ENCODE measurements around the gene UTS2B.

The UTS2B gene

GRCh38 chr3:191234216-191234615 is 96.1 kb downstream of the UTS2B start:
- H3K4me3 ChIP-seq (ENCODE audit: low read depth, low read length) = no peak overlapping the region
- TF ChIP-seq CTCF (IDR thresholded peaks at IDR 0.05; ENCODE audit: low read depth, low read length) = no peak

DNA sequence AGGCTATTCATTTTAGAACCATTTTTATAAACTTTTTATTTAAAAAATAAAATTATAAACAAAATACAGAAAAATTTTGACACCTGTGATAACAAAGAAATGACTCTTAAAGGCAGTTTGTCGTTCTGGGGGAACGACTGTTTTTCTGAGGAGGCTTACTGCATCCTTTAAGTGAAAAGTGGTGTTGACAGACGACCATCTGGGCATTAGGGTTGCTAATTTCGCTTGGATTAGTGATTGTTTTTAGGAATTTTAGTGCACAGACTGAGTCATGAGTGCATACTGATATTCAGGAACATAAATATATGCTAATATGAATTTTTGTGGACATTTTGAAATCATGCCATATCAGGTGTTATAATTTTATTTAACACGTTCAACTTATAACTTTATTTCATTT is 102.8 kb downstream of the UTS2B start:
- no peak overlapping the region for H3K4me3 ChIP-seq (ENCODE audit: low read depth, low read length)
- TF ChIP-seq CTCF (IDR thresholded peaks at IDR 0.05; ENCODE audit: low read depth, low read length) = no peak

DNA sequence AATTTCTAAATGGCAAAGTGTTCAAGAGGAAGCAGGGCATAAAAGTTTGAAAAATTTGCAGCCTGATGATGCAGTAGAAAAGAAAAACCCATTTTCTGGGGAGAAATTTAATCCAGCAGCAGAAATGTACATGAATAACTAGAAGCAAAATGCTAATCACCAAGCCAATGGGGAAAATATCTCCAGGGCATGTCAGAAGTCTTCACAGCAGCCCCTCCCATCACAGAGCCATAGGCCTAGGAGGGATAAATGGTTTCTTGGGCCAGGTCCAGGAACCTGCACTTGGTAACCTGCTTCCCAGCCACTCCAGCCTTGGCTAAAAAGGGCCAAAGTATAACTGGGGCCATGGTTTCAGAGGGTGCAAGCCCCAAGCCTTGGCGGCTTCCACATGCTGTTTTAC is 108.7 kb downstream of the UTS2B start:
- TF ChIP-seq CTCF (IDR thresholded peaks at IDR 0.05; ENCODE audit: low read depth, low read length) = no peak
- H3K4me3 ChIP-seq (ENCODE audit: low read depth, low read length) = no peak overlapping the region

DNA sequence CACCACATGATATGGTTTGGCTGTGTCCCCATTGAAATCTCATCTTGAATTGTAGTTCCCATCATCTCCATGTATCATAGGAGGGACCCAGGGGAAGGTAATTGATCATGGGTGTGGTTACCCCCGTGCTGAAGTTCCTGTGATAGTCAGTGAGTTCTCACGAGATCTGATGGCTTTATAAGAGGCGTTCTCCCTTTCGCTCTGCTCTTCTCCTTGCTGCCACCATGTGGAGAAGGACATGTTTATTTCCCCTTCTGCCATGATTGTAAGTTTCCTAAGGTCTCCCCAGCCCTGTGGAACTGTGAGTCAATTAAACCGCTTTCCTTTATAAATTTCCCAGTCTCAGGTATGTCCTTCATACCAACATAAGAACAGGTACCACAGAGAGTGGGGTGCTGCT is 109.4 kb downstream of the UTS2B start:
- no peak overlapping the region for H3K4me3 ChIP-seq (ENCODE audit: low read depth, low read length)

GRCh38 chr3:191217301-191217700 is 113.0 kb downstream of the UTS2B start:
- no peak for TF ChIP-seq CTCF (IDR thresholded peaks at IDR 0.05; ENCODE audit: low read depth, low read length)
- no peak overlapping the region for H3K4me3 ChIP-seq (ENCODE audit: low read depth, low read length)

More for the DNA sequence above, 109.4 kb downstream of the UTS2B start:
- TF ChIP-seq CTCF (IDR thresholded peaks at IDR 0.05; ENCODE audit: low read depth, low read length) = no peak
